Measurements from ENCODE around the gene STK38. TPM values are rescaled to one million over a fixed set of nuclear protein-coding genes. Genes with fewer than 3 reads are reported as not detected.

Gene STK38
- total RNA-seq, 4 donors from 2014 or later, result 19.2 to 43.2 (median 31.3) TPM

GRCh38 chr6:36523936-36524499 is 23.3 kb downstream of the STK38 start:
- no peak for DNase-seq (ENCODE audit: low spot score)
- ATAC-seq (ENCODE audit: low FRiP score), result no peak
- TF ChIP-seq, protein P1, sequence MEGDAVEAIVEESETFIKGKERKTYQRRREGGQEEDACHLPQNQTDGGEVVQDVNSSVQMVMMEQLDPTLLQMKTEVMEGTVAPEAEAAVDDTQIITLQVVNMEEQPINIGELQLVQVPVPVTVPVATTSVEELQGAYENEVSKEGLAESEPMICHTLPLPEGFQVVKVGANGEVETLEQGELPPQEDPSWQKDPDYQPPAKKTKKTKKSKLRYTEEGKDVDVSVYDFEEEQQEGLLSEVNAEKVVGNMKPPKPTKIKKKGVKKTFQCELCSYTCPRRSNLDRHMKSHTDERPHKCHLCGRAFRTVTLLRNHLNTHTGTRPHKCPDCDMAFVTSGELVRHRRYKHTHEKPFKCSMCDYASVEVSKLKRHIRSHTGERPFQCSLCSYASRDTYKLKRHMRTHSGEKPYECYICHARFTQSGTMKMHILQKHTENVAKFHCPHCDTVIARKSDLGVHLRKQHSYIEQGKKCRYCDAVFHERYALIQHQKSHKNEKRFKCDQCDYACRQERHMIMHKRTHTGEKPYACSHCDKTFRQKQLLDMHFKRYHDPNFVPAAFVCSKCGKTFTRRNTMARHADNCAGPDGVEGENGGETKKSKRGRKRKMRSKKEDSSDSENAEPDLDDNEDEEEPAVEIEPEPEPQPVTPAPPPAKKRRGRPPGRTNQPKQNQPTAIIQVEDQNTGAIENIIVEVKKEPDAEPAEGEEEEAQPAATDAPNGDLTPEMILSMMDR (IDR thresholded peaks at IDR 0.05), result no peak

DNA sequence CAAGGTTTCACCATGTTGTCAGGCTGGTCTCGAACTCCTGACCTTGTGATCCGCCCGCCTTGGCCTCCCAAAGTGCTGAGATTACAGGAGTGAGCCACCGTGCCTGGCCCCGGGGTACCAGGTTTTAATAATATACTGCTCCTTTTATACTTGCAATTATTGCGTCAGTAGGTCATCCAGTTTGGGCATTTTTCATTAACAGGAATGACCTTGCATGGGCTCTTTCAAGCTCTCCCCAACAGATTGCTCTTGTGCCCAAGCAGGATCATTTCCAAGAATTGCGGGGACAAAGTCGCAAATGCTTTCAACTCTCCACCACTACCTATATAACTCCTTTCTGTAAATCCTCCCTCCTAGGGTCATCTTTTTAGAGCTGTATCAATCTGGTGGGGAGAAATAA is 23.8 kb downstream of the STK38 start:
- TF ChIP-seq, protein P1 (IDR thresholded peaks at IDR 0.05), result no peak
- DNase-seq (ENCODE audit: low spot score) (no peak), ATAC-seq (ENCODE audit: low FRiP score) (no peak)

- TF ChIP-seq, protein P1 (IDR thresholded peaks at IDR 0.05), result no peak
- no peak for ATAC-seq (ENCODE audit: low FRiP score)
Observed at GRCh38 chr6:36519352-36519751, 27.9 kb downstream of the STK38 start.

DNA sequence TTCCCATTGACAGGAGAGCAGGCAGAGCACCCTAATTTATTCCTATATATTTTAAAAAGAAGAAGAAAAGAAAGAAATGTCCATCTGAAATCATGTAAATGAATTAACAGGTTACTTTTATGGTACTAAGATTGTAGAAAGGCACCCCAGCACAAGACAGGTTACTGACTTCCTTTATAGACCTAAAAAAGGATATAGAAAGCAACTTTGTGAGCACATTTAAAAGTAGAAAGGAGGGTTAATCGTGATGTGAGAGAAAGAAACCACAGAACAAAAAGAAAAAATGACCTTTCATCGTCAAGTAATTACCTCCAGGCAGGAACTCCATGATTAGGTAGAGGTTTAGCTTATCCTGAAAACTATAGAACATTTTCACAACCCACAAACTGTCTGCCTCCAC is 29.9 kb downstream of the STK38 start:
- ATAC-seq (ENCODE audit: low FRiP score) (no peak), DNase-seq (ENCODE audit: low spot score) (no peak)
- TF ChIP-seq, protein P1 (IDR thresholded peaks at IDR 0.05), result no peak

More at GRCh38 chr6:36519352-36519751, 27.9 kb downstream of the STK38 start:
- DNase-seq (ENCODE audit: low spot score), result no peak

- DNase-seq (ENCODE audit: low spot score) (no peak), ATAC-seq (ENCODE audit: low FRiP score) (no peak)
- TF ChIP-seq, protein P1 (IDR thresholded peaks at IDR 0.05), result no peak
Observed at GRCh38 chr6:36516988-36517387, 30.3 kb downstream of the STK38 start.

DNA sequence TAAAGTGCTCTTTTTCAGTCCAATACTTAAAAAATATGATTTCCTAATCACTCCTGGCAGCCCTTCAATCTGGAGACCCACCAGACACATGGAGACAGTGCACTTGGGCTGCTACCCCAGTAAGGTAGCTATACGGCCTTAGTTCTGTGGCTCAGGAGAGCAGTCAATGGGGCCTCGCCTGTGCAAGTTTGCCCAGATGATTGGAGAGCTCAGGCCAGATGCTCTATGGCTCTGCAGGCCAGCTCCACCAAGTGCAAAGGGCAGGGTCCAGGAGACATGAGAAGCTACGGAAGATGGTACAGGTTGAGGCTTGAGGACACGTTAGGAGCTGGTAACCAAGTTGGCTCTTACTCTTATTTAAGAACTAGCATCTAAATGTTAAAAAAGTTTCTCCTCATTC is 30.7 kb downstream of the STK38 start:
- TF ChIP-seq, protein P1 (IDR thresholded peaks at IDR 0.05), result no peak
- no peak for ATAC-seq (ENCODE audit: low FRiP score)
- no peak for DNase-seq (ENCODE audit: low spot score)

DNA sequence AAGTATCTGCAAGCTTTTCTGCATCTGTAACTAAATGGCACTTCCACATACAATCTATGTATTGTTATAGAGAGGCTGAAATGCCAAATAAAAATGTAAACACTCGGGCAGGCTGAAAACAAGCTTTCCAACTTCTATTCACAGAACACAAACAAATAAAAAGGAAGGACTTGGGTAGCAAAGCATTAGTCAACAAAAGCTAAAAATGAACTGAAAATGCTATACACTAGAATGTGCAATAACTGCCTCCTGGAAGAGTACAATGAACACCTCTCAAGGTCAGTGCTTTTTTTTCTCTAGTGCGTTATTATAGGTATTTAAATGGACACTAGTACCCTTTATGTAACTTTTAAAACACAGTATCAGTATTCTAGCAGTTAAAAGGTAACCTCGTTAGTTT is 31.4 kb downstream of the STK38 start:
- DNase-seq (ENCODE audit: low spot score) (no peak), ATAC-seq (ENCODE audit: low FRiP score) (no peak)
- TF ChIP-seq, protein P1 (IDR thresholded peaks at IDR 0.05), result no peak

All from omental fat pad (tissue), 4 donors.